Measurements from ENCODE around the gene PLCD3. TPM values are rescaled to one million over a fixed set of nuclear protein-coding genes. Genes with fewer than 3 reads are reported as not detected.

PLCD3 gene
- polyA plus RNA-seq, 1 donor (not counting 4 experiments of a cell fraction or from before 2014, with no cell fraction given) = 53.3 TPM

DNA sequence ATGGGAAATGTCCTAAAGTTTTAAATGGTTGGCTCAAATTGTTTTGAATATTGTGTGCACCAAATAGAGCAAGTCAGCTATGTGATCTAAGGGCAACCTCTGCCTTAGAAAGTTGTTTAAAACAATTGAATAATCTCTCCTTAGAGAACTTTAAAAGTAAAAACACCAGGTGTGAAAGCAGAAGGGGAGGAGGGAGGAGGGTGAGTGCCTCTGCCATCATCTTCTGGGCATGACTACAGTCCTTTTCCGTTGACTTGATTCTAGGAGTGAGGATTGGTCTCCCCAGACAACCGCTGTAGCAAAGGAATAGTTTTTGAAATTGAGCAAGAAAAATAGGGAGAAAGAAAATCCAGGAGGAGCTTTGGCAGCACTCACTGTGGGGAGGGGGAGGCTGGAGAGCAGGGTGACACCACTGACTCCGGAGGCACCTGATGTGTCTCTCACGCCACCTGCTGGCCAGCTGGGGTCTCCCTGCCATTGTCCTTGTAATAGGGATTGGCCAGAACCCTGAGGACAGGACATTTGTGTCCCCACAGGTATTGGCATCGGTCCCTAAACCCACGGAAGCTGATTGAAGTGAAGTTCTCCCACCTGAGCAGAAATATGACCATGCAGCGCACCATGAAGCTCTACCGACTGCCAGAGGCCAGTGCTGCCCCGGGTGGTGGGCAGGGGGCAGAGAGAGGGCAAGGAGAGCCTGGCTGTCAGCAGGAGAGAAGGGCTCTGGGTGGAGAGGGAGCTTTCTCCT is 33.3 kb downstream of the PLCD3 start:
- Histone ChIP-seq H2AFZ (ENCODE audit: control insufficient read depth, low read length) (no peak overlapping the region), H3K27ac (ENCODE audit: control insufficient read depth, insufficient read depth, low read length) (peak overlapping the region; percentile 37), H3K27me3 (ENCODE audit: control insufficient read depth, extremely low read depth, insufficient read depth, low read length) (no peaks in the 10 kb centered on the region), H4K20me1 (ENCODE audit: control insufficient read depth, extremely low read depth, insufficient read depth, low read length) (no peaks in the 10 kb centered on the region), H3K9me1 (ENCODE audit: control insufficient read depth, extremely low read depth, insufficient read depth, low read length) (no peaks in the 10 kb centered on the region), H3K36me3 (ENCODE audit: control insufficient read depth in 2 of 2, extremely low read depth in 1 of 2, insufficient read depth in 2 of 2, low read length in 2 of 2) (peaks cover 46 to 47% of the 10 kb centered on the region in 2 experiments), H3K4me2 (ENCODE audit: control insufficient read depth, extremely low read depth, insufficient read depth, low read depth, low read length) (no peak overlapping the region), H3K4me3 (ENCODE audit: control insufficient read depth in 2 of 3, extremely low read depth in 1 of 3, insufficient read depth in 2 of 3, low read depth in 1 of 3, low read length in 3 of 3) (no peak overlapping the region), H3K9me3 (ENCODE audit: control insufficient read depth, low read depth, low read length) (no peaks in the 10 kb centered on the region), H3K9ac (ENCODE audit: control insufficient read depth, extremely low read depth, insufficient read depth, low read length) (peak overlapping the region; percentile 10), H3K4me1 (ENCODE audit: control insufficient read depth, extremely low read depth, insufficient read depth, low read length) (peaks cover 34% of the 10 kb centered on the region), H3K79me2 (ENCODE audit: control insufficient read depth, insufficient read depth, low read length) (no peaks in the 10 kb centered on the region)
- TF ChIP-seq, protein P1, sequence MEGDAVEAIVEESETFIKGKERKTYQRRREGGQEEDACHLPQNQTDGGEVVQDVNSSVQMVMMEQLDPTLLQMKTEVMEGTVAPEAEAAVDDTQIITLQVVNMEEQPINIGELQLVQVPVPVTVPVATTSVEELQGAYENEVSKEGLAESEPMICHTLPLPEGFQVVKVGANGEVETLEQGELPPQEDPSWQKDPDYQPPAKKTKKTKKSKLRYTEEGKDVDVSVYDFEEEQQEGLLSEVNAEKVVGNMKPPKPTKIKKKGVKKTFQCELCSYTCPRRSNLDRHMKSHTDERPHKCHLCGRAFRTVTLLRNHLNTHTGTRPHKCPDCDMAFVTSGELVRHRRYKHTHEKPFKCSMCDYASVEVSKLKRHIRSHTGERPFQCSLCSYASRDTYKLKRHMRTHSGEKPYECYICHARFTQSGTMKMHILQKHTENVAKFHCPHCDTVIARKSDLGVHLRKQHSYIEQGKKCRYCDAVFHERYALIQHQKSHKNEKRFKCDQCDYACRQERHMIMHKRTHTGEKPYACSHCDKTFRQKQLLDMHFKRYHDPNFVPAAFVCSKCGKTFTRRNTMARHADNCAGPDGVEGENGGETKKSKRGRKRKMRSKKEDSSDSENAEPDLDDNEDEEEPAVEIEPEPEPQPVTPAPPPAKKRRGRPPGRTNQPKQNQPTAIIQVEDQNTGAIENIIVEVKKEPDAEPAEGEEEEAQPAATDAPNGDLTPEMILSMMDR (optimal IDR thresholded peaks at IDR 0.05 in 1 of 3, IDR thresholded peaks at IDR 0.05 in 1 of 3, conservative IDR thresholded peaks at IDR 0.05 in 1 of 3; ENCODE audit: extremely low read depth in 1 of 3, insufficient read depth in 2 of 3, low read length in 3 of 3) = peak; percentile 90 to 95 (median 90)
- no peak for TF ChIP-seq EZH2 (IDR thresholded peaks at IDR 0.05; ENCODE audit: low read length)
- dilution Hi-C loops (cut with MboI; ENCODE audit: extremely low pct_ligation_motif_present, low sequenced_read_pairs) = no loop called here
- no peak for DNase-seq (ENCODE audit: low read depth, low spot score)
- peak; percentile 65 for FAIRE-seq

DNA sequence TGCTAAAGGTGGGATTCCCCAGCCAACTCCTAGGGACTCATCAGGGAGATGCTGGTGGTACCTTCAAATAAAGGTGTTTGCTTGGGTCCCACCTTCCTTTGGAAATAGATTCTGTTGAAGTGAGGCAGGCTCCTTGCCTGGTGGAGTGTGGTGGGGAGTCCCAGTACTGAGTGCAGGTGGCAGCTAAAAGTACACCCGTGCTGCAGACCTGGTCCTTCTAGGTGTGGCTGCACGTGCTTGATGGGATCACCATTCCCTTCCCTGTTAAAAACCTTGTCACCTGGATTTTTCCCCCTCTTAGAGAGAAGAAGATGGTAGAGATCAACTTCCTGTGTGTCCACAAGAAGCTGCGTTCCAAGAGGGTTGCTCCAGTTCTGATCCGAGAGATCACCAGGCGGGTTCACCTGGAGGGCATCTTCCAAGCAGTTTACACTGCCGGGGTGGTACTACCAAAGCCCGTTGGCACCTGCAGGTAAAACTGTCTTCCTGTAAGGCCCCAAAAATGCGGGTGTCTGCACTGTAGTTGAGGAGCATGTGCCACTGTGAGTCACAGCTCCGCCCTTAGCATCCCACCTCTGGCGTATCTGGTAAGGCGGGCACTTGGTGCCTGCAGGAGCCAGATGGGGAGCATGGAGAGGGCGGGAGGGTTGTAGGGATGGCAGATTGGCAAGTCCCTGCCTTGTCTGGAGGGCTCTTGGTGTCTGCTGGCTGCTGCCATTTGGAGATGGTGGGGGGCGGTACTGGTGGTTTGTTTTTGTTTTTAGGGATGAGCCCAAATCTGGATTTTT is 34.0 kb downstream of the PLCD3 start:
- Histone ChIP-seq H3K4me2 (ENCODE audit: control insufficient read depth, extremely low read depth, insufficient read depth, low read depth, low read length) (no peak overlapping the region), H3K27me3 (ENCODE audit: control insufficient read depth, extremely low read depth, insufficient read depth, low read length) (no peaks in the 10 kb centered on the region), H3K4me1 (ENCODE audit: control insufficient read depth, extremely low read depth, insufficient read depth, low read length) (peaks cover 42% of the 10 kb centered on the region), H3K9me1 (ENCODE audit: control insufficient read depth, extremely low read depth, insufficient read depth, low read length) (no peaks in the 10 kb centered on the region), H3K9me3 (ENCODE audit: control insufficient read depth, low read depth, low read length) (no peaks in the 10 kb centered on the region), H3K9ac (ENCODE audit: control insufficient read depth, extremely low read depth, insufficient read depth, low read length) (peak overlapping the region; percentile 10), H4K20me1 (ENCODE audit: control insufficient read depth, extremely low read depth, insufficient read depth, low read length) (no peaks in the 10 kb centered on the region), H2AFZ (ENCODE audit: control insufficient read depth, low read length) (no peak overlapping the region), H3K4me3 (ENCODE audit: control insufficient read depth in 2 of 3, extremely low read depth in 1 of 3, insufficient read depth in 2 of 3, low read depth in 1 of 3, low read length in 3 of 3) (no peak overlapping the region), H3K79me2 (ENCODE audit: control insufficient read depth, insufficient read depth, low read length) (no peaks in the 10 kb centered on the region), H3K36me3 (ENCODE audit: control insufficient read depth in 2 of 2, extremely low read depth in 1 of 2, insufficient read depth in 2 of 2, low read length in 2 of 2) (peaks cover 43 to 44% of the 10 kb centered on the region in 2 experiments), H3K27ac (ENCODE audit: control insufficient read depth, insufficient read depth, low read length) (peak overlapping the region; percentile 37)
- TF ChIP-seq, protein P1 (optimal IDR thresholded peaks at IDR 0.05 in 1 of 3, IDR thresholded peaks at IDR 0.05 in 1 of 3, conservative IDR thresholded peaks at IDR 0.05 in 1 of 3; ENCODE audit: extremely low read depth in 1 of 3, insufficient read depth in 2 of 3, low read length in 3 of 3) = no peak
- TF ChIP-seq EZH2 (IDR thresholded peaks at IDR 0.05; ENCODE audit: low read length) = no peak
- FAIRE-seq (peak; percentile 49), DNase-seq (ENCODE audit: low read depth, low spot score) (no peak)
- dilution Hi-C loops (cut with MboI; ENCODE audit: extremely low pct_ligation_motif_present, low sequenced_read_pairs) = no loop called here
